OCI-LY1 (cell line): ENCODE measurements around the gene SLC39A13.

ENCODE experiments used
- H2AFZ ChIP-seq: fragments of 200-600 bp; sonication (generic), shearing (Covaris generic); 2 replicates; pipeline ENCODE4 v1.6.0; 2014; ENCODE audit warnings: antibody characterized with exemption, mild to moderate bottlenecking, low read length
- H3F3A ChIP-seq: fragments of 200-600 bp; sonication (generic), shearing (Covaris generic); 2 replicates; pipeline ENCODE4 v1.6.0; 2014; ENCODE audit warnings: mild to moderate bottlenecking, antibody characterized with exemption, low read length, moderate library complexity; ENCODE audit not compliant: insufficient read depth
- H3K27ac ChIP-seq: fragments of 200-600 bp; sonication (generic); 2 replicates; pipeline ENCODE4 v1.5.1; 2014; ENCODE audit warnings: low read length, mixed run types, mild to moderate bottlenecking, low read depth; ENCODE audit not compliant: poor library complexity, severe bottlenecking
- H3K27me3 ChIP-seq: fragments of 200-600 bp; sonication (generic); 2 replicates; pipeline ENCODE4 v1.6.0; 2014; ENCODE audit warnings: antibody characterized with exemption, mild to moderate bottlenecking, low read length, moderate library complexity; ENCODE audit not compliant: insufficient read depth
- H3K36me3 ChIP-seq: fragments of 200-600 bp; sonication (generic); 2 replicates; pipeline ENCODE4 v1.6.1; 2014; ENCODE audit warnings: mild to moderate bottlenecking, antibody characterized with exemption, low read length, moderate library complexity, mixed read lengths; ENCODE audit not compliant: insufficient read depth
- H3K4me1 ChIP-seq: fragments of 200-600 bp; sonication (generic); 2 replicates; pipeline ENCODE4 v1.5.1; 2014; ENCODE audit warnings: mild to moderate bottlenecking, low read length, moderate library complexity; ENCODE audit not compliant: insufficient read depth, severe bottlenecking
- H3K4me2 ChIP-seq: fragments of 200-600 bp; sonication (generic), shearing (Covaris generic); 2 replicates; pipeline ENCODE4 v1.6.1; 2014; ENCODE audit warnings: low read length
- H3K4me3 ChIP-seq: fragments of 200-600 bp; sonication (generic); 2 replicates; pipeline ENCODE4 v1.5.1; 2014; ENCODE audit warnings: low read length, low read depth, mild to moderate bottlenecking, mixed read lengths; ENCODE audit not compliant: poor library complexity, severe bottlenecking
- H3K79me2 ChIP-seq: fragments of 200-600 bp; shearing (Covaris generic); 2 replicates; pipeline ENCODE4 v1.6.1; 2016; ENCODE audit warnings: mixed run types, low read length, mixed read lengths; ENCODE audit not compliant: insufficient read depth
- H3K9ac ChIP-seq: fragments of 200-600 bp; sonication (generic), shearing (Covaris generic); 2 replicates; pipeline ENCODE4 v1.6.1; 2014; ENCODE audit warnings: mild to moderate bottlenecking, low read length, mixed read lengths
- H3K9me2 ChIP-seq: fragments of 200-600 bp; sonication (generic), shearing (Covaris generic); 2 replicates; pipeline ENCODE4 v1.6.1; 2014; ENCODE audit warnings: low read depth, mild to moderate bottlenecking, low read length, mixed read lengths
- H3K9me3 ChIP-seq: fragments of 200-600 bp; shearing (Covaris generic); 2 replicates; pipeline ENCODE4 v1.6.1; 2014; ENCODE audit warnings: low read length, mixed read lengths
- H4K20me1 ChIP-seq: fragments of 200-600 bp; sonication (generic), shearing (Covaris generic); 2 replicates; pipeline ENCODE4 v1.6.0; 2016; ENCODE audit warnings: mild to moderate bottlenecking, low read length; ENCODE audit not compliant: insufficient read depth
- EZH2 ChIP-seq: fragments of 200-600 bp; sonication (generic), shearing (Covaris generic); IDR thresholded peaks from 2 replicates; pipeline ENCODE4 v1.8.0; 2017; ENCODE audit warnings: borderline replicate concordance, mixed run types, mild to moderate bottlenecking, antibody characterized with exemption, low read length, moderate library complexity, mixed read lengths
- TF ChIP-seq, protein P1 (sequence below): fragments of 200-600 bp; sonication (generic), shearing (Covaris generic); IDR thresholded peaks from 2 replicates; pipeline ENCODE4 v1.5.1; 2017; ENCODE audit warnings: mild to moderate bottlenecking, antibody characterized with exemption, low read length, moderate library complexity, mixed read lengths

Gene SLC39A13

DNA sequence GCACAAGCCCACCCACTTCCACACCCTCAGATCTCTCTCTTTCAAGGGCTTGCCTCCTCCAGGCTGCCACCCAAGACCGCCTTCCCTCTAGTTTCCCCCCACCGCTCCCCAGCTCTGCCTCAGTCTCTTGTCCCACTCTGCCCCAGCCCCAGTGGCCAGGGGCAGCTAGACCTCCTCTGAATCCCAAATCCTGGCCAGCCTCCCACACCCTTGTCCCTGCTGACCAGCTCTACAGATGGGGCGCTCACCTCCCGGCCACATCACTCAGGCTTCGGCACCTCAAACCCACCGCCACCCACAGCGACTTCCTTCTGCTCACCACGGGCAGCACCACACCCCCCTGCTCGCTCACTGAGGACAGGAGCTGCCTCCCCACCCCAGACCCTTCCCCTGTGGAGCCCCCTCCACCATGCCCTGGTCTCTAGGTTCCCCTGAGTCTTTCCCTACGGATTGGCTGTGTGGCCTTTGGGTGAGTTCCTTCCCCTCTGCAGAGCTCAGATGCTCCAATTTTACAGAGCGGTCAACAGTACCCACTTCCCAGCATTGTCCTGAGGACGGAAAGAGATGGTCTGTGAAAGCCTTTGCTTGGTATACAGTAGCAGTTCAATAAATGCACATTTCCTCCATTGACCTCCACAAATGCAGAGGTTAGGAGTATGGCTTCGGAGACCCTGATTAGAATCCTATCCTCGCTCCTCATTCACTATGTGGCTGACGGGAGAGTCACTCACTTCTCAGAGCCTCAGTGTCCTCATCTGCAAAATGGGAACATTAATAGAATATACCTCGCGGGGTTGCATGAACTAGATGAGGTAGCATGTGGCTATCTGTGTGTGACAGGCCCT, 18.6 kb upstream of the SLC39A13 start:
- Histone ChIP-seq H3K4me2 (no peak overlapping the region), H3K4me3 (no peak overlapping the region), H3K9me2 (no peaks in the 10 kb centered on the region), H3K9me3 (no peaks in the 10 kb centered on the region), H3K79me2 (no peaks in the 10 kb centered on the region), H4K20me1 (no peaks in the 10 kb centered on the region), H3K27me3 (no peaks in the 10 kb centered on the region), H3K27ac (no peak overlapping the region), H3K9ac (no peak overlapping the region), H2AFZ (no peak overlapping the region), H3F3A (no peaks in the 10 kb centered on the region), H3K4me1 (peaks cover 22% of the 10 kb centered on the region), H3K36me3 (no peaks in the 10 kb centered on the region)
- TF ChIP-seq EZH2: no peak
- TF ChIP-seq, protein P1, sequence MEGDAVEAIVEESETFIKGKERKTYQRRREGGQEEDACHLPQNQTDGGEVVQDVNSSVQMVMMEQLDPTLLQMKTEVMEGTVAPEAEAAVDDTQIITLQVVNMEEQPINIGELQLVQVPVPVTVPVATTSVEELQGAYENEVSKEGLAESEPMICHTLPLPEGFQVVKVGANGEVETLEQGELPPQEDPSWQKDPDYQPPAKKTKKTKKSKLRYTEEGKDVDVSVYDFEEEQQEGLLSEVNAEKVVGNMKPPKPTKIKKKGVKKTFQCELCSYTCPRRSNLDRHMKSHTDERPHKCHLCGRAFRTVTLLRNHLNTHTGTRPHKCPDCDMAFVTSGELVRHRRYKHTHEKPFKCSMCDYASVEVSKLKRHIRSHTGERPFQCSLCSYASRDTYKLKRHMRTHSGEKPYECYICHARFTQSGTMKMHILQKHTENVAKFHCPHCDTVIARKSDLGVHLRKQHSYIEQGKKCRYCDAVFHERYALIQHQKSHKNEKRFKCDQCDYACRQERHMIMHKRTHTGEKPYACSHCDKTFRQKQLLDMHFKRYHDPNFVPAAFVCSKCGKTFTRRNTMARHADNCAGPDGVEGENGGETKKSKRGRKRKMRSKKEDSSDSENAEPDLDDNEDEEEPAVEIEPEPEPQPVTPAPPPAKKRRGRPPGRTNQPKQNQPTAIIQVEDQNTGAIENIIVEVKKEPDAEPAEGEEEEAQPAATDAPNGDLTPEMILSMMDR: no peak

DNA sequence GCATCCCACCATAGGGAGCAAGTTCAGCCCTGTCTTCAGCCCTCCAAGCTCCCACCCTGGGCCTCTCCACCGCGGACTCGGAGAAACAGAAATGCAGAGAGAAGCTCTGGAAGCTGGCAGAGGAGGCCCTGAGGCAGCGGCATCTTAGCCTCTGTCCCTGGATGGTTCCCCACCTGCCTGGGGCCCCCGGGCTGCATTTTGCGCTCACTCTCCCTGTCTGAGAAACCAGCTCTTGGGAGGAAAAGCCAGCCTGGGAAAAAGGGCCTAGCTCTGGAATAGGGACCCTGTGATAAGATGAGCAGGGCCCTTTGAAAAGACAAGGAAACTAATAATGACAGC, 18.0 kb upstream of the SLC39A13 start:
- Histone ChIP-seq H4K20me1 (no peaks in the 10 kb centered on the region), H3K4me3 (no peak overlapping the region), H3K4me1 (peaks cover 28% of the 10 kb centered on the region), H3K9ac (no peak overlapping the region), H2AFZ (no peak overlapping the region), H3K36me3 (no peaks in the 10 kb centered on the region), H3F3A (no peaks in the 10 kb centered on the region), H3K27me3 (no peaks in the 10 kb centered on the region), H3K27ac (no peak overlapping the region), H3K9me3 (no peaks in the 10 kb centered on the region), H3K79me2 (no peaks in the 10 kb centered on the region), H3K4me2 (no peak overlapping the region), H3K9me2 (no peaks in the 10 kb centered on the region)
- no peak for TF ChIP-seq EZH2

DNA sequence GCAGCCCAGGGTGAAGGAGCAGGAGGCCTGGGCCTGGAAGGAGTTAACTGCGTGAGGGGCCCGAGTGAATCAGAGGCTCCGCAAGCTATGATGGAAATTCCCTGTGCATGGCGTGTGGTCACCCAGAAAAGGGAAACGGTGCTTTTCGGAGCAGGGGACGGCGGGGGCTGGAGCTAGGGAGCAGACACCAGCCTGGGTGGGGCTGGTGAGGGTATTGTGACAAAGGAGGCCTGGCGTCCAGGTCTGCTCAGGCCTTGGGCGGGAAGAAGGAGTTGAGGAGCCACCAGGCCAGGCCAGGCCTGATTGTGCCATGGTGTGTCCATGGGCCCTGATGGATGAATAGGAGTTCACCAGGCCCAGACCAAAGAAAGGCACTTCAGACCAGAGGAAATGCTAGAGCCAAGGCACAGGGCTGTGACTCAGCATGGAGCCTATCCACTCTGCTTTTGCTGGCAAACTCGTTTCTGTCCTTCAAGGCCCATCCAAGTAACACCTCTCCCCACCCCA, 17.3 kb upstream of the SLC39A13 start:
- Histone ChIP-seq H3K9ac (no peak overlapping the region), H3K27ac (no peak overlapping the region), H3K79me2 (no peaks in the 10 kb centered on the region), H3K4me3 (no peak overlapping the region), H3K9me2 (no peaks in the 10 kb centered on the region), H3K27me3 (no peaks in the 10 kb centered on the region), H3K4me1 (peaks cover 35% of the 10 kb centered on the region), H3K4me2 (no peak overlapping the region), H3K36me3 (no peaks in the 10 kb centered on the region), H4K20me1 (no peaks in the 10 kb centered on the region), H2AFZ (no peak overlapping the region), H3F3A (no peaks in the 10 kb centered on the region), H3K9me3 (no peaks in the 10 kb centered on the region)
- TF ChIP-seq, protein P1: no peak
- TF ChIP-seq EZH2: no peak
